Activated CD8-positive, alpha-beta memory T cell treated with anti-CD3 and anti-CD28 coated beads, Interleukin-2, amount 50 U/mL, for 24 hours (primary cell): ENCODE measurements around the gene F9.
"Not testable (repeated sequence)": the region's sequence is repeated elsewhere in the genome, so short reads cannot be mapped to it uniquely, and the experiment has no call there.

Source experiments
- DNase-seq: peaks from one replicate; pipeline ENCODE4 v3.0.0-alpha.2; 2020; ENCODE audit errors: extremely low read depth

Gene F9

GRCh38 chrX:139530550-139530949, at the start of gene F9:
Gene F9 (plus strand): TSS chrX:139530739. CDS start chrX:139530765, 26 bp downstream.
- no peak for DNase-seq

GRCh38 chrX:139483699-139484098, 46.8 kb upstream of the F9 start:
- no peak for DNase-seq

GRCh38 chrX:139484591-139484990, 45.9 kb upstream of the F9 start:
- DNase-seq, result no peak

GRCh38 chrX:139495324-139495723, 35.2 kb upstream of the F9 start:
- no peak for DNase-seq

GRCh38 chrX:139506333-139506732, 24.2 kb upstream of the F9 start:
- no peak for DNase-seq

- no peak for DNase-seq
These were observed 22.4 kb upstream of the F9 start for GRCh38 chrX:139508099-139508498.

- DNase-seq, result no peak
These were observed 12.1 kb upstream of the F9 start for GRCh38 chrX:139518475-139518874.

GRCh38 chrX:139528829-139529228, 1.7 kb upstream of the F9 start:
- DNase-seq, result not testable (repeated sequence)

- no peak for DNase-seq
These were observed 2.3 kb downstream of the F9 start for GRCh38 chrX:139532834-139533233.

- DNase-seq, result no peak
These were observed 2.9 kb downstream of the F9 start for GRCh38 chrX:139533444-139533843.

GRCh38 chrX:139538907-139539790, 8.6 kb downstream of the F9 start:
- DNase-seq, result no peak

- no peak for DNase-seq
These were observed 12.1 kb downstream of the F9 start for GRCh38 chrX:139542652-139543051.

- no peak for DNase-seq
These were observed 13.4 kb downstream of the F9 start for GRCh38 chrX:139543920-139544319.

GRCh38 chrX:139544591-139544990, 14.1 kb downstream of the F9 start:
- DNase-seq, result no peak

GRCh38 chrX:139554376-139554775, 23.8 kb downstream of the F9 start:
- DNase-seq, result no peak

GRCh38 chrX:139554991-139555675, 24.6 kb downstream of the F9 start:
- no peak for DNase-seq

- DNase-seq, result no peak
These were observed 29.0 kb downstream of the F9 start for GRCh38 chrX:139559383-139560042.

GRCh38 chrX:139560221-139560620, 29.7 kb downstream of the F9 start:
- DNase-seq, result no peak

- no peak for DNase-seq
These were observed 32.7 kb downstream of the F9 start for GRCh38 chrX:139563251-139563650.

- DNase-seq, result no peak
These were observed 36.4 kb downstream of the F9 start for GRCh38 chrX:139566981-139567380.

- DNase-seq, result no peak
These were observed 50.5 kb downstream of the F9 start for GRCh38 chrX:139581068-139581467.

GRCh38 chrX:139585613-139586012, 55.1 kb downstream of the F9 start:
- DNase-seq, result no peak

GRCh38 chrX:139596068-139596467, 65.5 kb downstream of the F9 start:
- no peak for DNase-seq
